ENCODE data around the gene IQCK.

- TF ChIP-seq MYC (IDR thresholded peaks at IDR 0.05; ENCODE audit: low read depth, low read length): no peak
- TF ChIP-seq POLR2A (IDR thresholded peaks at IDR 0.05; ENCODE audit: low read depth, low read length): no peak
- TF ChIP-seq CTCF (IDR thresholded peaks at IDR 0.05; ENCODE audit: extremely low read depth in 1 of 2, insufficient read depth in 1 of 2, low read depth in 1 of 2, low read length in 2 of 2): no peak
- TF ChIP-seq POLR2AphosphoS5 (IDR thresholded peaks at IDR 0.05; ENCODE audit: insufficient read depth, low read depth, low read length): no peak
- TF ChIP-seq EZH2 (IDR thresholded peaks at IDR 0.05; ENCODE audit: borderline replicate concordance, low read depth, low read length, severe bottlenecking): no peak
- no peak for TF ChIP-seq MAX (IDR thresholded peaks at IDR 0.05; ENCODE audit: insufficient read depth, insufficient read length)
These were observed 27.4 kb downstream of the IQCK start for GRCh38 chr16:19745286-19746010.

Measured in endothelial cell of umbilical vein (primary cell).